CD4-positive, alpha-beta T cell treated with Interferon alpha-2 for 1 hour (primary cell): ENCODE measurements around the gene CLDND2.
A peak's percentile ranks its signal among the peaks of the same experiment; 100 is the strongest.

Experiments used
- DNase-seq, 2 donors: peaks; one replicate each; pipeline ENCODE4 v3.0.0-alpha.2; 2020 to 2022

The CLDND2 gene

GRCh38 chr19:51327066-51328001, 41.5 kb downstream of the CLDND2 start:
- DNase-seq, result peak; percentile 43 to 61

GRCh38 chr19:51326216-51327065, 42.4 kb downstream of the CLDND2 start:
- DNase-seq, result no peak

GRCh38 chr19:51325161-51325976, 43.4 kb downstream of the CLDND2 start:
- DNase-seq, result peak in 1 of 2 donors; percentile 23

- no peak for DNase-seq
These were observed 44.7 kb downstream of the CLDND2 start for GRCh38 chr19:51324167-51324481.

GRCh38 chr19:51323481-51324166, 45.2 kb downstream of the CLDND2 start:
- DNase-seq, result no peak

GRCh38 chr19:51321799-51322198, 47.0 kb downstream of the CLDND2 start:
- DNase-seq, result no peak

GRCh38 chr19:51320280-51320657, 48.5 kb downstream of the CLDND2 start:
- no peak for DNase-seq

GRCh38 chr19:51319649-51320279, 49.0 kb downstream of the CLDND2 start:
- no peak for DNase-seq

GRCh38 chr19:51318687-51319648, 49.8 kb downstream of the CLDND2 start:
- DNase-seq, result no peak

GRCh38 chr19:51317968-51318367, 50.8 kb downstream of the CLDND2 start:
- DNase-seq, result no peak

GRCh38 chr19:51317376-51317775, 51.4 kb downstream of the CLDND2 start:
- DNase-seq, result no peak
